IMR-90 (cell line): ENCODE measurements around the gene ANKRD55.

Source experiments
- BHLHE40 ChIP-seq: fragments of 150-350 bp; IDR thresholded peaks from 2 replicates; pipeline ENCODE4 v1.6.1; 2016; ENCODE audit warnings: mild to moderate bottlenecking, low read depth, low read length
- CEBPB ChIP-seq: IDR thresholded peaks from 2 replicates; pipeline ENCODE4 v1.6.1; 2012; ENCODE audit warnings: low read depth, low read length, improper control_type of control experiment
- CHD1 ChIP-seq: IDR thresholded peaks from 2 replicates; pipeline ENCODE4 v1.6.1; 2012; ENCODE audit warnings: low read depth, low read length, improper control_type of control experiment
- CTCF ChIP-seq: conservative IDR thresholded peaks from 2 replicates; pipeline ENCODE4 v1.5.1; 2012; ENCODE audit warnings: mild to moderate bottlenecking, low read depth, low read length, improper control_type of control experiment
- ELK1 ChIP-seq: fragments of 150-350 bp; IDR thresholded peaks from 2 replicates; pipeline ENCODE4 v1.6.1; 2016; ENCODE audit warnings: low read depth, mild to moderate bottlenecking, low read length, moderate library complexity, borderline replicate concordance
- FOS ChIP-seq: fragments of 150-350 bp; IDR thresholded peaks from 2 replicates; pipeline ENCODE4 v1.6.1; 2016; ENCODE audit warnings: low read depth, low read length
- MAFK ChIP-seq: IDR thresholded peaks from 2 replicates; pipeline ENCODE4 v1.6.1; 2012; ENCODE audit warnings: low read depth, low read length, improper control_type of control experiment
- MAZ ChIP-seq: IDR thresholded peaks from 2 replicates; pipeline ENCODE4 v1.6.1; 2012; ENCODE audit warnings: low read depth, mild to moderate bottlenecking, low read length, improper control_type of control experiment, moderate library complexity, borderline replicate concordance
- POLR2A ChIP-seq: IDR thresholded peaks from 2 replicates; pipeline ENCODE4 v1.6.1; 2012; ENCODE audit warnings: mild to moderate bottlenecking, low read depth, low read length
- RAD21 ChIP-seq: IDR thresholded peaks from 2 replicates; pipeline ENCODE4 v1.6.1; 2012; ENCODE audit warnings: low read length, improper control_type of control experiment
- RCOR1 ChIP-seq: IDR thresholded peaks from 2 replicates; pipeline ENCODE4 v1.6.1; 2012; ENCODE audit warnings: mild to moderate bottlenecking, low read length, improper control_type of control experiment; ENCODE audit not compliant: insufficient replicate concordance
- RFX5 ChIP-seq: IDR thresholded peaks from 2 replicates; pipeline ENCODE4 v1.8.0; 2012; ENCODE audit warnings: low read depth, mild to moderate bottlenecking, low read length, moderate library complexity
- SMC3 ChIP-seq: fragments of 150-350 bp; IDR thresholded peaks from 2 replicates; pipeline ENCODE4 v1.6.1; 2016; ENCODE audit warnings: low read depth, mild to moderate bottlenecking, antibody characterized with exemption, low read length, moderate library complexity
- USF2 ChIP-seq: fragments of 150-350 bp; IDR thresholded peaks from 2 replicates; pipeline ENCODE4 v1.6.1; 2017; ENCODE audit warnings: mild to moderate bottlenecking, antibody characterized with exemption, low read length, low read depth

- no peak for TF ChIP-seq CHD1
- no peak for TF ChIP-seq POLR2A
- TF ChIP-seq BHLHE40 = no peak
- TF ChIP-seq CTCF = no peak
- no peak for TF ChIP-seq ELK1
- TF ChIP-seq SMC3 = no peak
- no peak for TF ChIP-seq CEBPB
- no peak for TF ChIP-seq FOS
- TF ChIP-seq RFX5 = no peak
- no peak for TF ChIP-seq USF2
- TF ChIP-seq RCOR1 = no peak
- TF ChIP-seq RAD21 = no peak
- TF ChIP-seq MAZ = no peak
- TF ChIP-seq MAFK = no peak
Measured at GRCh38 chr5:56100439-56101176, 132.5 kb downstream of the ANKRD55 start.
